ENCODE results near the gene RPS3.

DNA sequence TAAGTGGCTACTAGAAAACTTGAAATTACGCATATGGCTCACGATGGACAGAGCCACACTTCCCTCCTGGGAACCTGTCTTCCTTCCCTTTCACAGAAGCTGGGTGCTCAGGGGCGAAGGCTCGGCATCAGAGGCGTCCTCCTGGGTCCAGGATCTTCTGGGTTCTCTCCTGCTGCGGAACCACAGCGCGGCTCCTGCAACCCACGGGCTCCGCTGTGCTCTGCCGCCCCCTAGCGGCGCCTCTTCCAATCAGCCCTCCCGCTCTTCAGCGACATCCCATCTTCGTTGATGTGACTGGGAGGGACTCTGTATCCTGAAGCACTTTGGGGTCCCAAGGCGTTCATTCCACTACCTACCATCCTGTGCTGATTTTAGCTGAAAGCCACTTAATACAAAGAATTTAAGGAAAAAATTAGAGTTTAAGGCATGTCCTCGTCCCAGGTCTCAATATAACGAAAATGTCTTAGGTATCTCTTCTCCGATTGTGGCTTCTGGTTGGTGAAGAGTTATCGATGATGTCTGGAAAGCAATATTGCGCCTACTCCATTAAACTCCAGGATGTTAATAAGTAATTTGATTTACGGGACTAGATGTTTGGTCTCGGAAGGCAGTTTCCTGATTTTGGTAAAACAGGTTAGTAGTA lies 14.8 kb upstream of the RPS3 start:
- TF ChIP-seq POLR2A (IDR thresholded peaks at IDR 0.05), result no peak
- peak in 2 of 3 donors; percentile 42 to 60 for TF ChIP-seq POLR2AphosphoS5 (IDR thresholded peaks at IDR 0.05)
- TF ChIP-seq, protein P1, sequence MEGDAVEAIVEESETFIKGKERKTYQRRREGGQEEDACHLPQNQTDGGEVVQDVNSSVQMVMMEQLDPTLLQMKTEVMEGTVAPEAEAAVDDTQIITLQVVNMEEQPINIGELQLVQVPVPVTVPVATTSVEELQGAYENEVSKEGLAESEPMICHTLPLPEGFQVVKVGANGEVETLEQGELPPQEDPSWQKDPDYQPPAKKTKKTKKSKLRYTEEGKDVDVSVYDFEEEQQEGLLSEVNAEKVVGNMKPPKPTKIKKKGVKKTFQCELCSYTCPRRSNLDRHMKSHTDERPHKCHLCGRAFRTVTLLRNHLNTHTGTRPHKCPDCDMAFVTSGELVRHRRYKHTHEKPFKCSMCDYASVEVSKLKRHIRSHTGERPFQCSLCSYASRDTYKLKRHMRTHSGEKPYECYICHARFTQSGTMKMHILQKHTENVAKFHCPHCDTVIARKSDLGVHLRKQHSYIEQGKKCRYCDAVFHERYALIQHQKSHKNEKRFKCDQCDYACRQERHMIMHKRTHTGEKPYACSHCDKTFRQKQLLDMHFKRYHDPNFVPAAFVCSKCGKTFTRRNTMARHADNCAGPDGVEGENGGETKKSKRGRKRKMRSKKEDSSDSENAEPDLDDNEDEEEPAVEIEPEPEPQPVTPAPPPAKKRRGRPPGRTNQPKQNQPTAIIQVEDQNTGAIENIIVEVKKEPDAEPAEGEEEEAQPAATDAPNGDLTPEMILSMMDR (IDR thresholded peaks at IDR 0.05), result peak; percentile 94 to 96 (median 96)

All from breast epithelium (tissue), 3 donors.